Activated CD8-positive, alpha-beta T cell treated with anti-CD3 and anti-CD28 coated beads, Interleukin-2, amount 10 ng/mL, durations not matched to agents 7 days and 5 days (primary cell): ENCODE results near the gene NRXN3. TPM values are rescaled to one million over a fixed set of nuclear protein-coding genes. Genes with fewer than 3 reads are reported as not detected.

Experiments used
- ATAC-seq: fragments of 150-1000 bp; cut with Tn5 transposase; one replicate; pipeline ENCODE4 v1.10.0; 2021; ENCODE audit warnings: moderate library complexity
- CTCF ChIA-PET: fragments of 350-600 bp; sonication (Branson Sonifier 250); formaldehyde crosslinking; loops from one replicate; lab custom pipeline; 2021; ENCODE audit warnings: antibody characterized with exemption; lab: Charles Lee
- POLR2A ChIA-PET: fragments of 350-600 bp; sonication (Branson Sonifier 250); formaldehyde crosslinking; loops from one replicate; lab custom pipeline; 2021; ENCODE audit warnings: antibody characterized with exemption; lab: Charles Lee
- DNase-seq: peaks from one replicate; pipeline ENCODE4 v3.0.0-alpha.2; 2020
- H3K27ac Mint-ChIP-seq: one replicate; pipeline ENCODE4 v1.8.0; 2021; ENCODE audit warnings: mild to moderate bottlenecking, mixed read lengths
- H3K27me3 Mint-ChIP-seq: one replicate; pipeline ENCODE4 v1.8.0; 2021; ENCODE audit warnings: low read depth, mixed read lengths
- H3K36me3 Mint-ChIP-seq: one replicate; pipeline ENCODE4 v1.8.0; 2021; ENCODE audit warnings: low read depth, mixed read lengths
- H3K4me1 Mint-ChIP-seq: one replicate; pipeline ENCODE4 v1.8.0; 2021; ENCODE audit warnings: low read depth, mixed read lengths
- H3K4me3 Mint-ChIP-seq: one replicate; pipeline ENCODE4 v1.8.0; 2021; ENCODE audit warnings: mild to moderate bottlenecking, mixed read lengths
- H3K9me3 Mint-ChIP-seq: one replicate; pipeline ENCODE4 v1.8.0; 2022; ENCODE audit warnings: mixed read lengths; ENCODE audit not compliant: insufficient read depth
- total RNA-seq, 2 experiments: library from RNA; stranded (reverse); gene quantifications; one replicate each; pipeline ENCODE4 v1.2.3, GENCODE V29; 2021

Gene NRXN3
- total RNA-seq, 2 experiments from 2014 or later = not detected

- DNase-seq (no peak), ATAC-seq (no peak)
- CTCF ChIA-PET = no interaction called here
- POLR2A ChIA-PET = no interaction called here
- no peak overlapping the region for H3K27ac Mint-ChIP-seq
- H3K27me3 Mint-ChIP-seq = no peaks in the 10 kb centered on the region
- H3K4me3 Mint-ChIP-seq = no peak overlapping the region
- no peaks in the 10 kb centered on the region for H3K4me1 Mint-ChIP-seq
- H3K9me3 Mint-ChIP-seq = no peaks in the 10 kb centered on the region
- no peaks in the 10 kb centered on the region for H3K36me3 Mint-ChIP-seq
Measured at GRCh38 chr14:79248126-79248525, 1078.0 kb downstream of the NRXN3 start.

- no peak for ATAC-seq
- no peaks in the 10 kb centered on the region for H3K9me3 Mint-ChIP-seq
- POLR2A ChIA-PET = no interaction called here
Measured at GRCh38 chr14:79248771-79249170, 1078.6 kb downstream of the NRXN3 start.

GRCh38 chr14:79251278-79251677 lies 1081.1 kb downstream of the NRXN3 start:
- H3K4me3 Mint-ChIP-seq = no peak overlapping the region

More at GRCh38 chr14:79248771-79249170, 1078.6 kb downstream of the NRXN3 start:
- Mint-ChIP-seq H3K4me3 (no peak overlapping the region), H3K27ac (no peak overlapping the region), H3K4me1 (no peaks in the 10 kb centered on the region), H3K27me3 (no peaks in the 10 kb centered on the region), H3K36me3 (no peaks in the 10 kb centered on the region)
- CTCF ChIA-PET = no interaction called here
- no peak for DNase-seq

GRCh38 chr14:79253576-79253975 lies 1083.4 kb downstream of the NRXN3 start:
- ChIA-PET CTCF (no interaction called here), POLR2A (no interaction called here)
- Mint-ChIP-seq H3K27ac (no peak overlapping the region), H3K4me1 (no peaks in the 10 kb centered on the region), H3K36me3 (no peaks in the 10 kb centered on the region), H3K4me3 (no peak overlapping the region), H3K9me3 (no peaks in the 10 kb centered on the region), H3K27me3 (no peaks in the 10 kb centered on the region)
- no peak for ATAC-seq
- no peak for DNase-seq

More at GRCh38 chr14:79251278-79251677, 1081.1 kb downstream of the NRXN3 start:
- Mint-ChIP-seq H3K9me3 (no peaks in the 10 kb centered on the region), H3K27ac (no peak overlapping the region), H3K4me1 (no peaks in the 10 kb centered on the region), H3K36me3 (no peaks in the 10 kb centered on the region), H3K27me3 (no peaks in the 10 kb centered on the region)
- DNase-seq (no peak), ATAC-seq (no peak)
- CTCF ChIA-PET = no interaction called here
- POLR2A ChIA-PET = no interaction called here

- DNase-seq (no peak), ATAC-seq (no peak)
- H3K9me3 Mint-ChIP-seq = no peaks in the 10 kb centered on the region
- no peak overlapping the region for H3K27ac Mint-ChIP-seq
- no peaks in the 10 kb centered on the region for H3K27me3 Mint-ChIP-seq
- no peaks in the 10 kb centered on the region for H3K4me1 Mint-ChIP-seq
- ChIA-PET CTCF (no interaction called here), POLR2A (no interaction called here)
- H3K36me3 Mint-ChIP-seq = no peaks in the 10 kb centered on the region
- H3K4me3 Mint-ChIP-seq = no peak overlapping the region
Measured at GRCh38 chr14:79254069-79254775, 1084.0 kb downstream of the NRXN3 start.

- no peak overlapping the region for H3K4me3 Mint-ChIP-seq
- ChIA-PET CTCF (no interaction called here), POLR2A (no interaction called here)
- H3K4me1 Mint-ChIP-seq = no peaks in the 10 kb centered on the region
- H3K27me3 Mint-ChIP-seq = no peaks in the 10 kb centered on the region
- no peak overlapping the region for H3K27ac Mint-ChIP-seq
- H3K36me3 Mint-ChIP-seq = no peaks in the 10 kb centered on the region
- DNase-seq (no peak), ATAC-seq (no peak)
- no peaks in the 10 kb centered on the region for H3K9me3 Mint-ChIP-seq
Measured at GRCh38 chr14:79256380-79256779, 1086.2 kb downstream of the NRXN3 start.

GRCh38 chr14:79260406-79260805 lies 1090.2 kb downstream of the NRXN3 start:
- ChIA-PET CTCF (no interaction called here), POLR2A (no interaction called here)
- DNase-seq = no peak
- Mint-ChIP-seq H3K27ac (no peak overlapping the region), H3K4me1 (no peaks in the 10 kb centered on the region), H3K27me3 (no peaks in the 10 kb centered on the region), H3K4me3 (no peak overlapping the region), H3K36me3 (no peaks in the 10 kb centered on the region), H3K9me3 (no peaks in the 10 kb centered on the region)
- ATAC-seq = no peak

GRCh38 chr14:79265366-79265946 lies 1095.3 kb downstream of the NRXN3 start:
- CTCF ChIA-PET = no interaction called here

GRCh38 chr14:79270361-79270760 lies 1100.2 kb downstream of the NRXN3 start:
- Mint-ChIP-seq H3K36me3 (no peaks in the 10 kb centered on the region), H3K4me3 (no peak overlapping the region), H3K27ac (no peak overlapping the region), H3K9me3 (no peaks in the 10 kb centered on the region), H3K4me1 (no peaks in the 10 kb centered on the region), H3K27me3 (no peaks in the 10 kb centered on the region)
- no peak for ATAC-seq
- no peak for DNase-seq
- ChIA-PET POLR2A (no interaction called here), CTCF (no interaction called here)

More at GRCh38 chr14:79265366-79265946, 1095.3 kb downstream of the NRXN3 start:
- Mint-ChIP-seq H3K27me3 (no peaks in the 10 kb centered on the region), H3K36me3 (no peaks in the 10 kb centered on the region), H3K9me3 (no peaks in the 10 kb centered on the region), H3K27ac (no peak overlapping the region), H3K4me3 (no peak overlapping the region), H3K4me1 (no peaks in the 10 kb centered on the region)
- DNase-seq = no peak
- POLR2A ChIA-PET = no interaction called here
- no peak for ATAC-seq

- Mint-ChIP-seq H3K9me3 (no peaks in the 10 kb centered on the region), H3K27ac (no peak overlapping the region), H3K27me3 (no peaks in the 10 kb centered on the region), H3K36me3 (no peaks in the 10 kb centered on the region), H3K4me3 (no peak overlapping the region), H3K4me1 (no peaks in the 10 kb centered on the region)
- DNase-seq (no peak), ATAC-seq (no peak)
- POLR2A ChIA-PET = no interaction called here
- CTCF ChIA-PET = no interaction called here
Measured at GRCh38 chr14:79271122-79271521, 1100.9 kb downstream of the NRXN3 start.

GRCh38 chr14:79274641-79275291 lies 1104.6 kb downstream of the NRXN3 start:
- Mint-ChIP-seq H3K36me3 (no peaks in the 10 kb centered on the region), H3K27ac (no peak overlapping the region), H3K27me3 (peaks cover 20% of the 10 kb centered on the region), H3K4me3 (no peak overlapping the region), H3K9me3 (no peaks in the 10 kb centered on the region), H3K4me1 (peaks cover 4% of the 10 kb centered on the region)
- CTCF ChIA-PET = no interaction called here
- DNase-seq (no peak), ATAC-seq (no peak)
- POLR2A ChIA-PET = no interaction called here

- CTCF ChIA-PET = no interaction called here
- Mint-ChIP-seq H3K27ac (no peak overlapping the region), H3K4me1 (peaks cover 4% of the 10 kb centered on the region), H3K27me3 (peaks cover 25% of the 10 kb centered on the region), H3K9me3 (no peaks in the 10 kb centered on the region), H3K4me3 (no peak overlapping the region), H3K36me3 (no peaks in the 10 kb centered on the region)
- DNase-seq (no peak), ATAC-seq (no peak)
- POLR2A ChIA-PET = no interaction called here
Measured at GRCh38 chr14:79275292-79275655, 1105.1 kb downstream of the NRXN3 start.
